HEK293 (cell line): ENCODE data around the gene KLHDC8B.

Experiments
- CTCF ChIA-PET: fragments of 350-600 bp; formaldehyde crosslinking; extraction: SDS; loops from one replicate; lab custom pipeline; 2021; ENCODE audit warnings: antibody characterized with exemption; lab: Yijun Ruan, JAX
- POLR2A ChIA-PET: fragments of 300-600 bp; formaldehyde crosslinking; extraction: SDS; loops from one replicate; lab custom pipeline; 2020; ENCODE audit warnings: antibody characterized with exemption, inconsistent platforms; lab: Yijun Ruan, JAX
- H3K27ac ChIP-seq: fragments of 200-500 bp; sonication (Bioruptor generic); 2 replicates; pipeline ENCODE4 v1.5.1; 2014; ENCODE audit warnings: low read depth, low read length, control low read depth, inconsistent platforms; ENCODE audit errors: extremely low read depth
- H3K36me3 ChIP-seq, 2 experiments: fragments of 200-500 bp in 1 of 2; sonication (Bioruptor generic) in 1 of 2; 1 replicate in 1 of 2; 2 replicates in 1 of 2; pipeline ENCODE4 v1.5.1; 2014 to 2017; ENCODE audit warnings: inconsistent platforms in 2 of 2, low read length in 2 of 2; ENCODE audit not compliant: control insufficient read depth in 2 of 2, insufficient read depth in 1 of 2
- H3K4me1 ChIP-seq: fragments of 200-500 bp; sonication (Bioruptor generic); 2 replicates; pipeline ENCODE4 v1.5.1; 2014; ENCODE audit warnings: mild to moderate bottlenecking, low read length, inconsistent platforms; ENCODE audit not compliant: control insufficient read depth, insufficient read depth
- H3K4me3 ChIP-seq: 2 replicates; pipeline ENCODE4 v1.5.1; 2011; ENCODE audit warnings: low read depth, mild to moderate bottlenecking, control low read depth, low read length, moderate library complexity
- H3K9me3 ChIP-seq: fragments of 200-500 bp; sonication (Bioruptor generic); 2 replicates; pipeline ENCODE4 v1.5.1; 2014; ENCODE audit warnings: low read depth, low read length, inconsistent platforms; ENCODE audit not compliant: control insufficient read depth, insufficient read depth
- GLI4 ChIP-seq: fragments of 450-650 bp; formaldehyde crosslinking; IDR thresholded peaks from 2 replicates; pipeline ENCODE4 v1.5.1; 2016; ENCODE audit warnings: missing biosample characterization, missing genetic modification characterization
- MYNN ChIP-seq: fragments of 450-650 bp; formaldehyde crosslinking; IDR thresholded peaks from 2 replicates; pipeline ENCODE4 v1.5.1; 2016; ENCODE audit warnings: missing biosample characterization, missing genetic modification characterization, borderline replicate concordance
- SCRT1 ChIP-seq: fragments of 450-650 bp; formaldehyde crosslinking; IDR thresholded peaks from 2 replicates; pipeline ENCODE4 v1.5.1; 2016; ENCODE audit warnings: missing biosample characterization, missing genetic modification characterization, borderline replicate concordance
- TCF7L2 ChIP-seq: IDR thresholded peaks from 2 replicates; pipeline ENCODE4 v1.6.1; 2011; ENCODE audit warnings: low read depth, mild to moderate bottlenecking, inconsistent platforms, low read length, moderate library complexity, borderline replicate concordance
- ZBTB7A ChIP-seq: fragments of 450-650 bp; formaldehyde crosslinking; IDR thresholded peaks from 2 replicates; pipeline ENCODE4 v1.5.1; 2016; ENCODE audit warnings: low read depth, missing biosample characterization, missing genetic modification characterization
- ZFP3 ChIP-seq: fragments of 450-650 bp; formaldehyde crosslinking; IDR thresholded peaks from 2 replicates; pipeline ENCODE4 v1.5.1; 2016; ENCODE audit warnings: low read depth, missing biosample characterization, missing genetic modification characterization
- ZNF114 ChIP-seq: fragments of 450-650 bp; formaldehyde crosslinking; IDR thresholded peaks from 2 replicates; pipeline ENCODE4 v1.5.0; 2017; ENCODE audit warnings: missing biosample characterization, missing genetic modification characterization
- ZNF302 ChIP-seq: fragments of 450-650 bp; formaldehyde crosslinking; IDR thresholded peaks from 2 replicates; pipeline ENCODE4 v1.5.1; 2016; ENCODE audit warnings: missing biosample characterization, missing genetic modification characterization, low read depth
- ZNF404 ChIP-seq: fragments of 450-650 bp; formaldehyde crosslinking; IDR thresholded peaks from 2 replicates; pipeline ENCODE4 v1.5.1; 2017; ENCODE audit warnings: missing biosample characterization, missing genetic modification characterization
- ZNF529 ChIP-seq: fragments of 450-650 bp; formaldehyde crosslinking; IDR thresholded peaks from 2 replicates; pipeline ENCODE4 v1.5.1; 2017; ENCODE audit warnings: missing genetic modification characterization, missing biosample characterization; ENCODE audit not compliant: insufficient replicate concordance
- ZNF555 ChIP-seq: fragments of 450-650 bp; formaldehyde crosslinking; conservative IDR thresholded peaks from 2 replicates; pipeline ENCODE4 v1.5.1; 2017; ENCODE audit warnings: missing biosample characterization, mild to moderate bottlenecking, missing genetic modification characterization, inconsistent platforms
- ZNF600 ChIP-seq: fragments of 450-650 bp; formaldehyde crosslinking; IDR thresholded peaks from 2 replicates; pipeline ENCODE4 v1.5.1; 2016; ENCODE audit warnings: missing biosample characterization, missing genetic modification characterization
- ZNF610 ChIP-seq: fragments of 450-650 bp; formaldehyde crosslinking; IDR thresholded peaks from 2 replicates; pipeline ENCODE4 v1.5.1; 2016; ENCODE audit warnings: missing biosample characterization, missing genetic modification characterization, borderline replicate concordance
- ZNF623 ChIP-seq: fragments of 450-650 bp; formaldehyde crosslinking; IDR thresholded peaks from 2 replicates; pipeline ENCODE4 v1.5.1; 2016; ENCODE audit warnings: missing biosample characterization, missing genetic modification characterization
- ZNF654 ChIP-seq: fragments of 450-650 bp; formaldehyde crosslinking; IDR thresholded peaks from 2 replicates; pipeline ENCODE4 v1.5.1; 2016; ENCODE audit warnings: low read depth, missing biosample characterization, missing genetic modification characterization
- ZNF785 ChIP-seq: fragments of 450-650 bp; formaldehyde crosslinking; IDR thresholded peaks from 2 replicates; pipeline ENCODE4 v1.5.1; 2016; ENCODE audit warnings: missing biosample characterization, missing genetic modification characterization
- TF ChIP-seq, protein P1 (sequence below): fragments of 450-650 bp; formaldehyde crosslinking; IDR thresholded peaks from 2 replicates; pipeline ENCODE4 v1.5.1; 2016; ENCODE audit warnings: missing biosample characterization, missing genetic modification characterization, low read depth
- TF ChIP-seq, protein P2 (sequence below): fragments of 450-650 bp; formaldehyde crosslinking; IDR thresholded peaks from 2 replicates; pipeline ENCODE4 v1.5.1; 2016; ENCODE audit warnings: missing biosample characterization, missing genetic modification characterization
- TF ChIP-seq, protein P3 (sequence below): fragments of 450-650 bp; formaldehyde crosslinking; IDR thresholded peaks from 2 replicates; pipeline ENCODE4 v1.5.1; 2017; ENCODE audit warnings: missing biosample characterization, missing genetic modification characterization
- TF ChIP-seq, protein P4 (sequence below): fragments of 450-650 bp; formaldehyde crosslinking; IDR thresholded peaks from 2 replicates; pipeline ENCODE4 v1.5.1; 2016; ENCODE audit warnings: missing biosample characterization, missing genetic modification characterization

Gene KLHDC8B

DNA sequence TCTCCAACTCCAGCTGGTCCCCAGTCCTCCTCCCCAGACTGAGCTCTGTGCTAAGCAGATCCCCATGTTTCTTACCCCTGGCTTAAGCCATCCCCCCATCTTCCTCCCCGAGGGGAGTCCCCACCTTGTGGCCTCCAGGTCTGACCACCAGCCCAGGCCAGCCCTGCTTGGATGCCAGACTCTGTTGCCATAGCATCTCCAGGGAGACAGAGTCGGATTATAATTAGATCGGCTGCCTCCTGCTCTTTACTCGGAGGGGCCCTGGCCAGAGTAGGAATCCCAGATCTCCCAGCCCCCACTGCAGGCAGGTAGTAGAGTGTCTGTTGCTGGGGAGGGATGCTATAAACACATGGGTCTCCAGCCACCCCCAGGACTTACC lies 2.4 kb downstream of the KLHDC8B start:
- CTCF ChIA-PET = interaction anchor here (0.7 kb wide), 1 partner anchor 95 kb away, joined by 3 read pairs; no protein-coding TSS in a partner anchor
- H3K27ac ChIP-seq = peak overlapping the region; percentile 14; the same call in 1 of the 2 replicates
- H3K4me3 ChIP-seq = no peak overlapping the region
- TF ChIP-seq MYNN (tag by site-specific recombination) = peak; percentile 85
- no peak for TF ChIP-seq ZNF623 (tag by site-specific recombination)
- TF ChIP-seq, all 188 proteins: peak for 1
- no peaks in the 10 kb centered on the region for H3K9me3 ChIP-seq
- H3K36me3 ChIP-seq = peaks cover 0 to 31% of the 10 kb centered on the region in 2 experiments; a peak in 1 of 3 replicates
- peaks cover 7% of the 10 kb centered on the region for H3K4me1 ChIP-seq
- POLR2A ChIA-PET = interaction anchor here (1.5 kb wide), 1 partner anchor 238 kb away, joined by 5 read pairs; the partner anchor contains the start of genes RHOA and TCTA

DNA sequence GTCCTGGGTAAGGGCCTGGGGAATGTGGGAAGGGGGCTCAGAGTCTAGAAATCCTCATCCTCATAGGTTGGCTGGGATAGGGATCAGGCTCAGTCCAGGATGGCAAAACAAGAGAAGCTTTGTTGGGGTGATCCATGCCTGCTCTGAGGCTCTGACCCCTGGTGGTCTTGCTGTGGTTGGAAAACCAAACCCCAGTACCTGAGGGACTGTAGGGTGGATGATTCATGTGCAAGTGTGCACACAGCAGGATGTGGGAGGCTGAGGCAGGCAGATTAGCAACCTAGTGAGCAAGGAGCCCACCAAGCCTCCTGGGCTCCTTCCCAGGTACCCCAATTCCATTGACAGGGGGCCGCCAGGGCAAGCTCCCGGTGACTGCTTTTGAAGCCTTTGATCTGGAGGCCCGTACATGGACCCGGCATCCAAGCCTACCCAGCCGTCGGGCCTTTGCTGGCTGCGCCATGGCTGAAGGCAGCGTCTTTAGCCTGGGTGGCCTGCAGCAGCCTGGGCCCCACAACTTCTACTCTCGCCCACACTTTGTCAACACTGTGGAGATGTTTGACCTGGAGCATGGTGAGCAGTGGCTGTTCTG lies 3.1 kb downstream of the KLHDC8B start:
- Histone ChIP-seq H3K36me3 (peaks cover 0 to 31% of the 10 kb centered on the region in 2 experiments; a peak in 1 of 3 replicates), H3K4me3 (no peak overlapping the region), H3K4me1 (peaks cover 7% of the 10 kb centered on the region), H3K9me3 (no peaks in the 10 kb centered on the region), H3K27ac (no peak overlapping the region)
- no peak for TF ChIP-seq ZNF610
- no peak for TF ChIP-seq ZNF555 (tag by site-specific recombination)
- TF ChIP-seq ZNF600 (tag by site-specific recombination) = no peak
- no peak for TF ChIP-seq ZNF529 (tag by site-specific recombination)
- TF ChIP-seq, protein P1, sequence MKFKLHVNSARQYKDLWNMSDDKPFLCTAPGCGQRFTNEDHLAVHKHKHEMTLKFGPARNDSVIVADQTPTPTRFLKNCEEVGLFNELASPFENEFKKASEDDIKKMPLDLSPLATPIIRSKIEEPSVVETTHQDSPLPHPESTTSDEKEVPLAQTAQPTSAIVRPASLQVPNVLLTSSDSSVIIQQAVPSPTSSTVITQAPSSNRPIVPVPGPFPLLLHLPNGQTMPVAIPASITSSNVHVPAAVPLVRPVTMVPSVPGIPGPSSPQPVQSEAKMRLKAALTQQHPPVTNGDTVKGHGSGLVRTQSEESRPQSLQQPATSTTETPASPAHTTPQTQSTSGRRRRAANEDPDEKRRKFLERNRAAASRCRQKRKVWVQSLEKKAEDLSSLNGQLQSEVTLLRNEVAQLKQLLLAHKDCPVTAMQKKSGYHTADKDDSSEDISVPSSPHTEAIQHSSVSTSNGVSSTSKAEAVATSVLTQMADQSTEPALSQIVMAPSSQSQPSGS (tag by site-specific recombination) = no peak
- no peak for TF ChIP-seq ZBTB7A (tag by site-specific recombination)
- TF ChIP-seq ZNF654 = no peak
- TF ChIP-seq, protein P2, sequence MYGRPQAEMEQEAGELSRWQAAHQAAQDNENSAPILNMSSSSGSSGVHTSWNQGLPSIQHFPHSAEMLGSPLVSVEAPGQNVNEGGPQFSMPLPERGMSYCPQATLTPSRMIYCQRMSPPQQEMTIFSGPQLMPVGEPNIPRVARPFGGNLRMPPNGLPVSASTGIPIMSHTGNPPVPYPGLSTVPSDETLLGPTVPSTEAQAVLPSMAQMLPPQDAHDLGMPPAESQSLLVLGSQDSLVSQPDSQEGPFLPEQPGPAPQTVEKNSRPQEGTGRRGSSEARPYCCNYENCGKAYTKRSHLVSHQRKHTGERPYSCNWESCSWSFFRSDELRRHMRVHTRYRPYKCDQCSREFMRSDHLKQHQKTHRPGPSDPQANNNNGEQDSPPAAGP (tag by site-specific recombination) = no peak
- TF ChIP-seq ZNF302 = no peak
- no peak for TF ChIP-seq SCRT1
- no peak for TF ChIP-seq TCF7L2
- TF ChIP-seq ZNF114 (tag by site-specific recombination) = no peak
- TF ChIP-seq, protein P3, sequence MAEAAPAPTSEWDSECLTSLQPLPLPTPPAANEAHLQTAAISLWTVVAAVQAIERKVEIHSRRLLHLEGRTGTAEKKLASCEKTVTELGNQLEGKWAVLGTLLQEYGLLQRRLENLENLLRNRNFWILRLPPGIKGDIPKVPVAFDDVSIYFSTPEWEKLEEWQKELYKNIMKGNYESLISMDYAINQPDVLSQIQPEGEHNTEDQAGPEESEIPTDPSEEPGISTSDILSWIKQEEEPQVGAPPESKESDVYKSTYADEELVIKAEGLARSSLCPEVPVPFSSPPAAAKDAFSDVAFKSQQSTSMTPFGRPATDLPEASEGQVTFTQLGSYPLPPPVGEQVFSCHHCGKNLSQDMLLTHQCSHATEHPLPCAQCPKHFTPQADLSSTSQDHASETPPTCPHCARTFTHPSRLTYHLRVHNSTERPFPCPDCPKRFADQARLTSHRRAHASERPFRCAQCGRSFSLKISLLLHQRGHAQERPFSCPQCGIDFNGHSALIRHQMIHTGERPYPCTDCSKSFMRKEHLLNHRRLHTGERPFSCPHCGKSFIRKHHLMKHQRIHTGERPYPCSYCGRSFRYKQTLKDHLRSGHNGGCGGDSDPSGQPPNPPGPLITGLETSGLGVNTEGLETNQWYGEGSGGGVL (tag by site-specific recombination) = no peak
- no peak for TF ChIP-seq ZFP3
- no peak for TF ChIP-seq GLI4 (tag by site-specific recombination)
- TF ChIP-seq, protein P4, sequence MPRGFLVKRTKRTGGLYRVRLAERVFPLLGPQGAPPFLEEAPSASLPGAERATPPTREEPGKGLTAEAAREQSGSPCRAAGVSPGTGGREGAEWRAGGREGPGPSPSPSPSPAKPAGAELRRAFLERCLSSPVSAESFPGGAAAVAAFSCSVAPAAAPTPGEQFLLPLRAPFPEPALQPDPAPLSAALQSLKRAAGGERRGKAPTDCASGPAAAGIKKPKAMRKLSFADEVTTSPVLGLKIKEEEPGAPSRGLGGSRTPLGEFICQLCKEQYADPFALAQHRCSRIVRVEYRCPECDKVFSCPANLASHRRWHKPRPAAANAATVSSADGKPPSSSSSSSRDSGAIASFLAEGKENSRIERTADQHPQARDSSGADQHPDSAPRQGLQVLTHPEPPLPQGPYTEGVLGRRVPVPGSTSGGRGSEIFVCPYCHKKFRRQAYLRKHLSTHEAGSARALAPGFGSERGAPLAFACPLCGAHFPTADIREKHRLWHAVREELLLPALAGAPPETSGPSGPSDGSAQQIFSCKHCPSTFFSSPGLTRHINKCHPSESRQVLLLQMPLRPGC = no peak
- no peak for TF ChIP-seq ZNF404 (tag by site-specific recombination)
- no peak for TF ChIP-seq ZNF785 (tag by site-specific recombination)
- POLR2A ChIA-PET = no interaction called here
- CTCF ChIA-PET = interaction anchor here (0.6 kb wide), 1 partner anchor 79 kb away, joined by 4 read pairs; no protein-coding TSS in a partner anchor
